ENCODE measurements around the gene STAM. TPM values are rescaled to one million over a fixed set of nuclear protein-coding genes. Genes with fewer than 3 reads are reported as not detected.
A peak's percentile ranks its signal among the peaks of the same experiment; 100 is the strongest.

STAM gene
- total and polyA plus RNA-seq, 10 donors = 5.6 to 28.6 (median 20.3) TPM

GRCh38 chr10:17740668-17741067 lies 96.7 kb downstream of the STAM start:
- TF ChIP-seq POLR2A (IDR thresholded peaks at IDR 0.05) = no peak
- no peak for TF ChIP-seq CTCF (IDR thresholded peaks at IDR 0.05 in 8 of 11, conservative IDR thresholded peaks at IDR 0.05 in 3 of 11)
- no peak for TF ChIP-seq POLR2AphosphoS5 (IDR thresholded peaks at IDR 0.05)
- WGBS, 5 donors = 84 to 97% (median 93%) methylated on average over 1 of the region's 1 CpG
- no peak overlapping the region for H3K4me3 ChIP-seq
- H3K27me3 ChIP-seq (replicated peaks in 1 of 7) = no peaks in the 10 kb centered on the region
- no peaks in the 10 kb centered on the region for H3K36me3 ChIP-seq
- intact Hi-C loops (cut with DNase I; ENCODE audit: low total_unique reads) = loop anchor here (5.0 to 10.0 kb wide), 2 partner anchors 94 to 133 kb away; no protein-coding TSS in a partner anchor
- no peak overlapping the region for H3K27ac ChIP-seq
- H3K9me3 ChIP-seq = no peaks in the 10 kb centered on the region
- peaks cover 5 to 44% (median 28%) of the 10 kb centered on the region in 6 donors for H3K4me1 ChIP-seq
- DNase-seq = no peak

GRCh38 chr10:17742918-17743317 lies 99.0 kb downstream of the STAM start:
- no peaks in the 10 kb centered on the region for H3K9me3 ChIP-seq
- H3K27ac ChIP-seq = peak overlapping the region in 1 of 8 donors; percentile 76
- WGBS, 5 donors = 30 to 48% (median 34%) methylated on average over 14 of the region's 14 CpGs
- H3K27me3 ChIP-seq (replicated peaks in 1 of 7) = no peaks in the 10 kb centered on the region
- TF ChIP-seq POLR2AphosphoS5 (IDR thresholded peaks at IDR 0.05) = no peak
- peak; percentile 66 to 90 (median 81) for TF ChIP-seq CTCF (IDR thresholded peaks at IDR 0.05 in 8 of 11, conservative IDR thresholded peaks at IDR 0.05 in 3 of 11)
- no peak for DNase-seq
- H3K36me3 ChIP-seq = no peaks in the 10 kb centered on the region
- H3K4me3 ChIP-seq = no peak overlapping the region
- H3K4me1 ChIP-seq = peaks cover 5 to 31% (median 21%) of the 10 kb centered on the region in 6 donors
- intact Hi-C loops (cut with DNase I; ENCODE audit: low total_unique reads) = loop anchor here (5.0 to 10.0 kb wide), 2 partner anchors 92 to 136 kb away; no protein-coding TSS in a partner anchor

GRCh38 chr10:17743437-17743836 lies 99.5 kb downstream of the STAM start:
- Histone ChIP-seq H3K27ac (peak overlapping the region in 7 of 8 donors; percentile 59 to 85 (median 76)), H3K9me3 (no peaks in the 10 kb centered on the region), H3K4me1 (peaks cover 5 to 31% (median 21%) of the 10 kb centered on the region in 6 donors), H3K27me3 (replicated peaks in 1 of 7) (no peaks in the 10 kb centered on the region), H3K36me3 (no peaks in the 10 kb centered on the region), H3K4me3 (no peak overlapping the region)
- 85 to 93% (median 91%) methylated on average over 3 of the region's 3 CpGs for WGBS, 5 donors
- TF ChIP-seq POLR2A (IDR thresholded peaks at IDR 0.05) (no peak), CTCF (IDR thresholded peaks at IDR 0.05 in 8 of 11, conservative IDR thresholded peaks at IDR 0.05 in 3 of 11) (no peak), POLR2AphosphoS5 (IDR thresholded peaks at IDR 0.05) (no peak)
- intact Hi-C loops (cut with DNase I; ENCODE audit: low total_unique reads) = loop anchor here (5.0 to 10.0 kb wide), 2 partner anchors 91 to 136 kb away; no protein-coding TSS in a partner anchor
- no peak for DNase-seq

- H3K27me3 ChIP-seq (replicated peaks in 1 of 7) = no peaks in the 10 kb centered on the region
- H3K36me3 ChIP-seq = no peaks in the 10 kb centered on the region
- no peaks in the 10 kb centered on the region for H3K9me3 ChIP-seq
- DNase-seq = no peak
- intact Hi-C loops (cut with DNase I; ENCODE audit: low total_unique reads) = loop anchor here (5.0 to 10.0 kb wide), 2 partner anchors 90 to 137 kb away; no protein-coding TSS in a partner anchor
- WGBS, 5 donors = 24 to 36% (median 28%) methylated on average over 6 of the region's 6 CpGs
- peaks cover 5 to 31% (median 21%) of the 10 kb centered on the region in 6 donors for H3K4me1 ChIP-seq
- H3K27ac ChIP-seq = peak overlapping the region in 7 of 8 donors; percentile 71 to 85 (median 76)
- no peak for TF ChIP-seq POLR2A (IDR thresholded peaks at IDR 0.05)
- peak in 1 of 3 donors; percentile 66 for TF ChIP-seq POLR2AphosphoS5 (IDR thresholded peaks at IDR 0.05)
- H3K4me3 ChIP-seq = peak overlapping the region in 1 of 8 donors; percentile 2
These were observed 100.5 kb downstream of the STAM start for GRCh38 chr10:17744341-17744861.

Measured in spleen (tissue), 11 donors.